ENCODE measurements around the gene ELOB.

DNA sequence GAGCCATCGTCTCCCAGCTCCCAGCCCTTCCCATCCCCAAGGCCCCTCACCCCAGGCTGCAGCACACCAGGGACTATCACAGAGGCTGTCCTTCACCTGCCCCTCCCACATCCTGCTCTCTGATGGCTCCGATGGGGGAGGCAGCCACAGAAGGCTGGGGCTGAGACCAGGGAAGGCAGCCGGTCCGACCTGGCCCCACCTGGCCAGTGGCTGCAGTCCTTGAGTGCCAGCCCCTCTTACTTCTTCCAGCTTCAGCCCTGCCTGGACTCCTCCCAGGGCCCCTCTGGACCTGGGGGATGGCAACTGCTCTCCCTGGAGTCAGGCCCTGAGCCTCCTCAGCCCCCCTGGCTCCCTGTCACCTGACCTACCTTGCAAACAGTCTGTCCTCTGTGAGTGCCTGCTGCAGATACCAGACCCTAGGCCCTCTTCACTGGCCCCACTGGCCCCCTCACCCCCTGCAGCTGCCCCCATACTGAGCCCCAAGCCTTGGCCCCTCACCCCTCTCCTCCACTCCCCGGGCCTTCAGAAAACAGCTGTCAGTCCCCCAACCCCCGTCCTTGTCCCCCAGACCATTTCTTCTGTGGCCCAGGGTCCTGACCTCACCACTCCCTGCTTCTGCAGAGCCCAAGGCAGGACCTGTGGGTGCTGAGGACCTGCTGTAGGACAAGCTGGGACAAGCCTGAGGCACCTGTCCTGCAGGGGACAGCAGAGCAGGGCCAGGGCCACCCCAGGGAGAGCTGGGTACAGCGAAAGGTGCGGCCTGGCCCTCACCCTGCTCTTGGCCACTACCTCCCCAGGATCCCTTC is 37.3 kb downstream of the ELOB start:
- no peak for TF ChIP-seq EZH2 (IDR thresholded peaks at IDR 0.05; ENCODE audit: low read length, missing control alignments)
- TF ChIP-seq, protein P1, sequence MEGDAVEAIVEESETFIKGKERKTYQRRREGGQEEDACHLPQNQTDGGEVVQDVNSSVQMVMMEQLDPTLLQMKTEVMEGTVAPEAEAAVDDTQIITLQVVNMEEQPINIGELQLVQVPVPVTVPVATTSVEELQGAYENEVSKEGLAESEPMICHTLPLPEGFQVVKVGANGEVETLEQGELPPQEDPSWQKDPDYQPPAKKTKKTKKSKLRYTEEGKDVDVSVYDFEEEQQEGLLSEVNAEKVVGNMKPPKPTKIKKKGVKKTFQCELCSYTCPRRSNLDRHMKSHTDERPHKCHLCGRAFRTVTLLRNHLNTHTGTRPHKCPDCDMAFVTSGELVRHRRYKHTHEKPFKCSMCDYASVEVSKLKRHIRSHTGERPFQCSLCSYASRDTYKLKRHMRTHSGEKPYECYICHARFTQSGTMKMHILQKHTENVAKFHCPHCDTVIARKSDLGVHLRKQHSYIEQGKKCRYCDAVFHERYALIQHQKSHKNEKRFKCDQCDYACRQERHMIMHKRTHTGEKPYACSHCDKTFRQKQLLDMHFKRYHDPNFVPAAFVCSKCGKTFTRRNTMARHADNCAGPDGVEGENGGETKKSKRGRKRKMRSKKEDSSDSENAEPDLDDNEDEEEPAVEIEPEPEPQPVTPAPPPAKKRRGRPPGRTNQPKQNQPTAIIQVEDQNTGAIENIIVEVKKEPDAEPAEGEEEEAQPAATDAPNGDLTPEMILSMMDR (conservative IDR thresholded peaks at IDR 0.05 in 1 of 2, IDR thresholded peaks at IDR 0.05 in 1 of 2; ENCODE audit: low read depth in 1 of 2, low read length in 2 of 2), result no peak

Data from fibroblast of lung (primary cell).